Trophoblast cell (in vitro differentiated cells and primary cell): ENCODE results near the gene ATG7.
A peak's percentile ranks its signal among the peaks of the same experiment; 100 is the strongest.

Source experiments
- DNase-seq, 2 donors: peaks; one replicate each; pipeline ENCODE4 v3.0.0-alpha.2; 2016
- H2AFZ ChIP-seq: 2 replicates; pipeline ENCODE4 v1.6.1; 2013; ENCODE audit warnings: low read length, moderate library complexity, mild to moderate bottlenecking; ENCODE audit not compliant: insufficient read depth, poor library complexity
- H2AK5ac ChIP-seq: 2 replicates; pipeline ENCODE4 v1.6.1; 2013; ENCODE audit warnings: mild to moderate bottlenecking, low read length
- H2BK120ac ChIP-seq: 2 replicates; pipeline ENCODE4 v1.6.1; 2013; ENCODE audit warnings: low read length, mild to moderate bottlenecking, moderate library complexity; ENCODE audit not compliant: insufficient read depth, poor library complexity
- H2BK12ac ChIP-seq: 2 replicates; pipeline ENCODE4 v1.6.1; 2013; ENCODE audit warnings: mild to moderate bottlenecking, low read length, moderate library complexity
- H2BK5ac ChIP-seq: 2 replicates; pipeline ENCODE4 v1.6.1; 2013; ENCODE audit warnings: low read length, low read depth, moderate library complexity, mild to moderate bottlenecking; ENCODE audit not compliant: poor library complexity
- H3K14ac ChIP-seq: 2 replicates; pipeline ENCODE4 v1.6.1; 2013; ENCODE audit warnings: mild to moderate bottlenecking, low read length
- H3K18ac ChIP-seq: 2 replicates; pipeline ENCODE4 v1.6.1; 2013; ENCODE audit warnings: mild to moderate bottlenecking, low read length
- H3K23ac ChIP-seq: 2 replicates; pipeline ENCODE4 v1.6.1; 2013; ENCODE audit warnings: low read length
- H3K27ac ChIP-seq: 2 replicates; pipeline ENCODE4 v1.5.1; 2013; ENCODE audit warnings: low read depth, mild to moderate bottlenecking, inconsistent platforms, low read length, moderate library complexity
- H3K27me3 ChIP-seq: 2 replicates; pipeline ENCODE4 v1.6.1; 2013; ENCODE audit warnings: inconsistent platforms, mild to moderate bottlenecking, low read length, moderate library complexity; ENCODE audit not compliant: insufficient read depth
- H3K36me3 ChIP-seq, 2 experiments: 1 replicate in 1 of 2; 2 replicates in 1 of 2; pipeline ENCODE4 v1.6.1; 2013; ENCODE audit warnings: low read length in 2 of 2, mild to moderate bottlenecking in 2 of 2, moderate library complexity in 1 of 2; ENCODE audit not compliant: insufficient read depth in 2 of 2, control insufficient read depth in 1 of 2
- H3K4ac ChIP-seq: 2 replicates; pipeline ENCODE4 v1.6.1; 2013; ENCODE audit warnings: low read depth, mild to moderate bottlenecking, low read length, moderate library complexity
- H3K4me1 ChIP-seq, 2 experiments: 1 replicate in 1 of 2; 2 replicates in 1 of 2; pipeline ENCODE4 v1.6.1; 2013; ENCODE audit warnings: low read length in 2 of 2, mild to moderate bottlenecking in 2 of 2, moderate library complexity in 1 of 2; ENCODE audit not compliant: insufficient read depth in 2 of 2, control insufficient read depth in 1 of 2
- H3K4me2 ChIP-seq: 2 replicates; pipeline ENCODE4 v1.6.1; 2013; ENCODE audit warnings: inconsistent platforms, mild to moderate bottlenecking, low read length, moderate library complexity
- H3K4me3 ChIP-seq: 2 replicates; pipeline ENCODE4 v1.5.1; 2013; ENCODE audit warnings: mild to moderate bottlenecking, low read depth, low read length, inconsistent platforms
- H3K79me1 ChIP-seq: one replicate; pipeline ENCODE4 v1.6.1; 2013; ENCODE audit warnings: low read length
- H3K79me2 ChIP-seq: 2 replicates; pipeline ENCODE4 v1.6.1; 2013; ENCODE audit warnings: low read length, mild to moderate bottlenecking; ENCODE audit not compliant: control insufficient read depth, insufficient read depth, poor library complexity
- H3K9ac ChIP-seq: 2 replicates; pipeline ENCODE4 v1.6.1; 2013; ENCODE audit warnings: mild to moderate bottlenecking, low read length
- H3K9me3 ChIP-seq: 2 replicates; pipeline ENCODE4 v1.6.1; 2013; ENCODE audit warnings: low read depth, mild to moderate bottlenecking, control low read depth, inconsistent platforms, low read length; ENCODE audit not compliant: insufficient read depth
- H4K12ac ChIP-seq: 2 replicates; pipeline ENCODE4 v1.6.1; 2013; ENCODE audit warnings: low read depth, mild to moderate bottlenecking, low read length, moderate library complexity
- H4K8ac ChIP-seq: 2 replicates; pipeline ENCODE4 v1.6.1; 2013; ENCODE audit warnings: low read depth, mild to moderate bottlenecking, low read length, moderate library complexity
- H4K91ac ChIP-seq: one replicate; pipeline ENCODE4 v1.6.1; 2013; ENCODE audit warnings: low read depth, mild to moderate bottlenecking, low read length, moderate library complexity
- WGBS: extraction: QIAGEN DNeasy Blood & Tissue Kit; methylation state at CpG from one replicate; pipeline ENCODE4 v1.1.7; 2013; ENCODE audit warnings: missing lambda C conversion rate; ENCODE audit not compliant: insufficient read length, insufficient coverage; ENCODE audit errors: extremely low coverage; 5-methylcytosine and 5-hydroxymethylcytosine counted together

Gene ATG7

GRCh38 chr3:11452312-11452711 is 180.1 kb downstream of the ATG7 start:
- Histone ChIP-seq H3K4me1 (no peaks in the 10 kb centered on the region), H4K8ac (no peak overlapping the region), H2BK12ac (no peak overlapping the region), H3K9ac (no peak overlapping the region), H2BK120ac (no peak overlapping the region), H3K9me3 (no peaks in the 10 kb centered on the region), H3K79me1 (no peaks in the 10 kb centered on the region), H3K18ac (no peak overlapping the region), H2BK5ac (no peak overlapping the region), H4K12ac (no peak overlapping the region), H3K14ac (no peak overlapping the region), H3K36me3 (no peaks in the 10 kb centered on the region), H3K27ac (no peak overlapping the region), H3K79me2 (no peaks in the 10 kb centered on the region), H2AFZ (no peak overlapping the region), H3K27me3 (no peaks in the 10 kb centered on the region), H2AK5ac (no peak overlapping the region), H3K4me3 (no peak overlapping the region), H4K91ac (no peak overlapping the region), H3K4ac (no peak overlapping the region), H3K23ac (no peak overlapping the region), H3K4me2 (no peak overlapping the region)
- DNase-seq = no peak
- no CpG with 5 or more reads among the region's 5 CpGs for WGBS

DNA sequence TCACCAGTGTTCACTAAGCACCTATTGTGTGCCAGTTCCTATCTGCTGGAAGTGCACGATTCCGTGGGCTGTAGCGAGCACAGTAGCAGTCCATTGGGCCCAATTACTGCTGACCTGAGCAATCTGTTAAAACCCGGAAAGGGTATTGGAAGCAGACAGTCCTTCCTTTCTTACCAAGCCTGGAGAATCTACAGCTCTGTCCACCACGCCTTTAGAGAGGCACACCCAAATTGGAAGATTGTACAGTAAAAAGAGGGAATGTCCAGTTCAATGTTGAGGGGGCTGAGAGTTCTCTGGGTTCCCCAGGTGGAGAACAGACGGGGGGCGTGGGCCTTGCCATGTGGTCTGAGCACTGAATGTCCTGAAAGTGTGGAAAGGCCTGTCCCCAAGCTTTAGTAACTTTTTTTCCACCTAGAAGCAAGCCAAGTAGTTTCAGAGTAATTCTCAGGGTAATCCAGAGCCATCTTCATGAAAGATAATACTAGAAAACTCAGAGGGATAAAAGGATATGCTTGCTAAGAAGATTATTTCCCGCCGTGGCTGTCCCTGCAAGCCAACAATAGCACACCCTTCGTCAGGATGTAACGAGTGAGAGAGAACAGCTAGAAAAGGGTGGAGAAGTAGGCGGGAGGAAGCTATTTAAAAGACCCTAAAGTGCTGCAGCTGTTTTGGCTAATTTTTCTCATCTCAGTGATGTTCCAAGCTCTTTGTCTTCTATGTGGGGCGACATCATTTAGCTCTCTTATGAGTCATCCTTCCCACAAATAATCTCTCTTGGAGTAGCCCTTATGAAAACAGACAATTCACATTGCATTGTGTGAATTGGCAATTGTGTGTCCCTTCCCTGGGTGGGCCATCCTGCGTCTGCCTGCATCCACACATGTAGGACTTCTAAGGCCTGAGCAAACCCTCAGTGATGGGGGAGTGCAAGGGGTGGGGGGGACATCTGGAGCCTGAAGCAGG is 181.0 kb downstream of the ATG7 start:
- no peak overlapping the region for H3K4me3 ChIP-seq
- H3K27me3 ChIP-seq = no peaks in the 10 kb centered on the region
- H3K4ac ChIP-seq = no peak overlapping the region
- no peaks in the 10 kb centered on the region for H3K79me2 ChIP-seq
- H3K9ac ChIP-seq = no peak overlapping the region
- no peak overlapping the region for H4K8ac ChIP-seq
- no peak overlapping the region for H3K27ac ChIP-seq
- no CpG with 5 or more reads among the region's 14 CpGs for WGBS
- no peak overlapping the region for H2BK5ac ChIP-seq
- H4K12ac ChIP-seq = no peak overlapping the region
- no peaks in the 10 kb centered on the region for H3K36me3 ChIP-seq
- no peaks in the 10 kb centered on the region for H3K9me3 ChIP-seq
- DNase-seq = no peak
- no peak overlapping the region for H2AK5ac ChIP-seq
- no peak overlapping the region for H3K14ac ChIP-seq
- no peaks in the 10 kb centered on the region for H3K4me1 ChIP-seq
- no peak overlapping the region for H3K18ac ChIP-seq
- H2AFZ ChIP-seq = no peak overlapping the region
- no peak overlapping the region for H2BK12ac ChIP-seq
- H2BK120ac ChIP-seq = no peak overlapping the region
- H3K79me1 ChIP-seq = no peaks in the 10 kb centered on the region
- no peak overlapping the region for H4K91ac ChIP-seq
- no peak overlapping the region for H3K4me2 ChIP-seq
- no peak overlapping the region for H3K23ac ChIP-seq

DNA sequence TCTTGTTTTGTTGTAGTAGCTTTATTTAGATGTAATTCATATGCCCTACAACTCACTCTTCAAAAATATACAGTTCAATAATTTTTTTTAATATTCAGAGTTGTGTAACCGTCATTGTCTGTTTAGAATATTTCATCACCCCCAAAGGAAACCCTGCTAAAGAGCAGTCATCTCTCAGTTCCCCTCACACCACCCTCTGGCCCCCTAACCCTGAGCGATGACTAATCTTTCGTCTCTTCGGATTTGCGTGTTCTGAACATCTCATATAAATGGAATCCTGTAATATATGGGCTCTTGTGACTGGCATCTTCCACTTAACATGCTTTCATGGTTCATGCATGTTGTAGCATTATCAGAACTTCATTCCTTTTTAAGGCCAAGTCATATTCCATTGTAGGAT is 183.8 kb downstream of the ATG7 start:
- H3K36me3 ChIP-seq = no peaks in the 10 kb centered on the region
- peaks cover 2% of the 10 kb centered on the region for H3K9me3 ChIP-seq
- no peak overlapping the region for H2BK120ac ChIP-seq
- no peak overlapping the region for H4K8ac ChIP-seq
- WGBS = no CpG with 5 or more reads among the region's 5 CpGs
- no peak overlapping the region for H3K18ac ChIP-seq
- no peak overlapping the region for H2BK12ac ChIP-seq
- no peaks in the 10 kb centered on the region for H3K79me1 ChIP-seq
- no peak overlapping the region for H2AFZ ChIP-seq
- H4K91ac ChIP-seq = no peak overlapping the region
- no peak overlapping the region for H3K4me3 ChIP-seq
- H3K23ac ChIP-seq = no peak overlapping the region
- no peak overlapping the region for H3K9ac ChIP-seq
- peaks cover 1% of the 10 kb centered on the region for H3K79me2 ChIP-seq
- H3K14ac ChIP-seq = no peak overlapping the region
- H2AK5ac ChIP-seq = no peak overlapping the region
- H3K27me3 ChIP-seq = no peaks in the 10 kb centered on the region
- peak; percentile 55 to 72 for DNase-seq
- no peak overlapping the region for H4K12ac ChIP-seq
- no peaks in the 10 kb centered on the region for H3K4me1 ChIP-seq
- H3K4me2 ChIP-seq = no peak overlapping the region
- no peak overlapping the region for H3K27ac ChIP-seq
- H2BK5ac ChIP-seq = no peak overlapping the region
- H3K4ac ChIP-seq = no peak overlapping the region

DNA sequence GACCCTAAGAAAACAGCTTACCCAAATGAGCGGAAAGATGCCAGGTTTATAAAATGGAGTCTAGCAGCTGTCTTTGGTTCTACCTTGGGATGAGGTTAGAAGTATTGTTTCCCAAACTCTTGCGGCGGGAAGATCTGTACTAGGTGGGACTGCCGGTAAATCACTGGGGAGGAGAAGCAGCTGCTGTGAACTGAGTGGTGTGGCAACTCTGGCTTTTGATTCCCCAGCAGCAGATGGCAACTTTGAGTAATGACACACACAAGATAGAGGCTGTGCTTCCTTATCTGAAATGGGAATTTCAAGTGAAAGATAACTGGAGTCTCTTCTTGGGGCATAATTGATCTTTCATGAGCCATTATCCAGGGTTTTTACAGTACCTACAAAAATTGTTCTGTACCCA is 184.9 kb downstream of the ATG7 start:
- H3K4me2 ChIP-seq = no peak overlapping the region
- H2AFZ ChIP-seq = no peak overlapping the region
- peaks cover 2% of the 10 kb centered on the region for H3K9me3 ChIP-seq
- H3K23ac ChIP-seq = no peak overlapping the region
- H3K4me1 ChIP-seq = no peaks in the 10 kb centered on the region
- H3K4ac ChIP-seq = no peak overlapping the region
- no peak overlapping the region for H3K14ac ChIP-seq
- no peak overlapping the region for H2BK12ac ChIP-seq
- H3K36me3 ChIP-seq = no peaks in the 10 kb centered on the region
- DNase-seq = peak; percentile 4 to 55
- no peak overlapping the region for H3K9ac ChIP-seq
- no peak overlapping the region for H2BK5ac ChIP-seq
- no peak overlapping the region for H2BK120ac ChIP-seq
- peaks cover 1% of the 10 kb centered on the region for H3K79me2 ChIP-seq
- no peak overlapping the region for H3K4me3 ChIP-seq
- WGBS = no CpG with 5 or more reads among the region's 4 CpGs
- no peak overlapping the region for H4K8ac ChIP-seq
- H2AK5ac ChIP-seq = no peak overlapping the region
- no peaks in the 10 kb centered on the region for H3K27me3 ChIP-seq
- H3K18ac ChIP-seq = no peak overlapping the region
- H3K27ac ChIP-seq = no peak overlapping the region
- H4K91ac ChIP-seq = no peak overlapping the region
- no peak overlapping the region for H4K12ac ChIP-seq
- no peaks in the 10 kb centered on the region for H3K79me1 ChIP-seq
